Mesothelial cell of epicardium (in vitro differentiated cells): ENCODE results near the gene RAB1A. TPM values are rescaled to one million over a fixed set of nuclear protein-coding genes. Genes with fewer than 3 reads are reported as not detected.

Experiments used
- DNase-seq, 2 experiments: peaks; one replicate each; pipeline ENCODE4 v3.0.0; 2021; ENCODE audit warnings: low spot score in 2 of 2; ENCODE audit not compliant: unreplicated experiment in 2 of 2
- H3K27ac Mint-ChIP-seq: 2 replicates; pipeline ENCODE4 v1.8.0; 2021; ENCODE audit warnings: mixed read lengths
- H3K27me3 Mint-ChIP-seq: 2 replicates; pipeline ENCODE4 v1.8.0; 2021; ENCODE audit warnings: low read depth, mixed read lengths
- H3K36me3 Mint-ChIP-seq: 2 replicates; pipeline ENCODE4 v1.8.0; 2021; ENCODE audit warnings: mixed read lengths
- H3K4me1 Mint-ChIP-seq: 2 replicates; pipeline ENCODE4 v1.8.0; 2021; ENCODE audit warnings: mixed read lengths
- H3K4me3 Mint-ChIP-seq: 2 replicates; pipeline ENCODE4 v1.8.0; 2021; ENCODE audit warnings: mild to moderate bottlenecking, moderate library complexity, mixed read lengths
- H3K9me3 Mint-ChIP-seq: 2 replicates; pipeline ENCODE4 v1.8.0; 2021; ENCODE audit warnings: mixed read lengths
- total RNA-seq: library from RNA; stranded (reverse); gene quantifications from 3 replicates; pipeline ENCODE4 v1.2.1, GENCODE V29; 2021
- TF ChIP-seq, protein P1 (sequence below): fragments of 200-600 bp; sonication (generic); IDR thresholded peaks from one replicate; pipeline ENCODE4 v1.5.0; 2021; ENCODE audit warnings: antibody characterized with exemption; ENCODE audit not compliant: unreplicated experiment

RAB1A gene
- total RNA-seq, 1 donor from 2014 or later = 126 TPM

- no peak for DNase-seq
- Mint-ChIP-seq H3K4me3 (no peak overlapping the region), H3K27me3 (no peaks in the 10 kb centered on the region), H3K36me3 (peaks cover 5% of the 10 kb centered on the region), H3K4me1 (peaks cover 4% of the 10 kb centered on the region), H3K27ac (no peak overlapping the region), H3K9me3 (peaks cover 3% of the 10 kb centered on the region)
- TF ChIP-seq, protein P1, sequence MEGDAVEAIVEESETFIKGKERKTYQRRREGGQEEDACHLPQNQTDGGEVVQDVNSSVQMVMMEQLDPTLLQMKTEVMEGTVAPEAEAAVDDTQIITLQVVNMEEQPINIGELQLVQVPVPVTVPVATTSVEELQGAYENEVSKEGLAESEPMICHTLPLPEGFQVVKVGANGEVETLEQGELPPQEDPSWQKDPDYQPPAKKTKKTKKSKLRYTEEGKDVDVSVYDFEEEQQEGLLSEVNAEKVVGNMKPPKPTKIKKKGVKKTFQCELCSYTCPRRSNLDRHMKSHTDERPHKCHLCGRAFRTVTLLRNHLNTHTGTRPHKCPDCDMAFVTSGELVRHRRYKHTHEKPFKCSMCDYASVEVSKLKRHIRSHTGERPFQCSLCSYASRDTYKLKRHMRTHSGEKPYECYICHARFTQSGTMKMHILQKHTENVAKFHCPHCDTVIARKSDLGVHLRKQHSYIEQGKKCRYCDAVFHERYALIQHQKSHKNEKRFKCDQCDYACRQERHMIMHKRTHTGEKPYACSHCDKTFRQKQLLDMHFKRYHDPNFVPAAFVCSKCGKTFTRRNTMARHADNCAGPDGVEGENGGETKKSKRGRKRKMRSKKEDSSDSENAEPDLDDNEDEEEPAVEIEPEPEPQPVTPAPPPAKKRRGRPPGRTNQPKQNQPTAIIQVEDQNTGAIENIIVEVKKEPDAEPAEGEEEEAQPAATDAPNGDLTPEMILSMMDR = no peak
Observed at GRCh38 chr2:65116645-65117044, 13.3 kb downstream of the RAB1A start.

DNA sequence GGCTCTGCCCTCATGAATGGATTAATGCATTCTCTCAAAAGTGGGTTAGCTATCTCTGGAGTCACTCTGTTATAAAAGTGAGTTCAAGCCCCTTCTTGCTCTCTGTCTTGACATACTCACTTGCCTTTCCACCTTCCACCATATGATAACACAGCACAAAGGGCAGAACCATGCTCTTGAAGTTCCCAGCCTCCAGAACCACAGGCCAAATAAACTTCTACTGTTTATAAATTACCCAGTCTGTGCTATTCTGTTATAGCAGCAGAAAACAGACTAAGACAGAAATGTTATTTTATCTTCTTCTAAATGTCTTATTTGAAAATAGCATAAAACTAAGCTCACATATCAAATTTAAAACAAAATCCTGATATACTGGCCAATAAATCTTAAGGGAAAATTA lies 15.0 kb downstream of the RAB1A start:
- Mint-ChIP-seq H3K4me3 (no peak overlapping the region), H3K4me1 (peaks cover 1% of the 10 kb centered on the region), H3K27ac (no peak overlapping the region)

DNA sequence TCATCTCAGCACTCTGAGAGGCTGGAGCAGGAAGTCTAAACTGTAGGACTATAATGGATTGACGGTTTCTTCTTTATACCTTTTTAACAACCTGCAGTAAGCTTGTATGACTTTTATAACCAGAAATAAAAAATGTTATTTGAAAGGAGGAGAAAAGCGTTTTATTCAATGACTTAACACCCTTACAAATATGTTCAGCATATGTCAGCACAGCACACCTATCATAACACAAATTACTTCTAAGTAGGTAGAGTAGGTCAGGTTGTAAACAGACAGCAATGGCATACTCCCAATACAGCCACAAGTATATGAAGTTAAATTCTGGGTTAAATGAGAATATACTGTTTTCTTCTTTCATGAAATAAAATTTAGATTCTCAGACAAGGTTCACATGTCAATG lies 16.1 kb downstream of the RAB1A start:
- Mint-ChIP-seq H3K4me3 (no peak overlapping the region), H3K4me1 (peaks cover 1% of the 10 kb centered on the region), H3K36me3 (peaks cover 7% of the 10 kb centered on the region), H3K9me3 (peaks cover 3% of the 10 kb centered on the region), H3K27me3 (no peaks in the 10 kb centered on the region), H3K27ac (no peak overlapping the region)
- TF ChIP-seq, protein P1 = no peak
- DNase-seq = no peak

More for the DNA sequence above, 15.0 kb downstream of the RAB1A start:
- TF ChIP-seq, protein P1 = no peak
- Mint-ChIP-seq H3K36me3 (peaks cover 7% of the 10 kb centered on the region), H3K9me3 (peaks cover 3% of the 10 kb centered on the region), H3K27me3 (no peaks in the 10 kb centered on the region)
- DNase-seq = no peak

- Mint-ChIP-seq H3K4me1 (peaks cover 1% of the 10 kb centered on the region), H3K36me3 (peaks cover 7% of the 10 kb centered on the region), H3K4me3 (no peak overlapping the region), H3K27ac (no peak overlapping the region), H3K27me3 (no peaks in the 10 kb centered on the region), H3K9me3 (peaks cover 3% of the 10 kb centered on the region)
- DNase-seq = no peak
- TF ChIP-seq, protein P1 = no peak
Observed at GRCh38 chr2:65113229-65113628, 16.7 kb downstream of the RAB1A start.

DNA sequence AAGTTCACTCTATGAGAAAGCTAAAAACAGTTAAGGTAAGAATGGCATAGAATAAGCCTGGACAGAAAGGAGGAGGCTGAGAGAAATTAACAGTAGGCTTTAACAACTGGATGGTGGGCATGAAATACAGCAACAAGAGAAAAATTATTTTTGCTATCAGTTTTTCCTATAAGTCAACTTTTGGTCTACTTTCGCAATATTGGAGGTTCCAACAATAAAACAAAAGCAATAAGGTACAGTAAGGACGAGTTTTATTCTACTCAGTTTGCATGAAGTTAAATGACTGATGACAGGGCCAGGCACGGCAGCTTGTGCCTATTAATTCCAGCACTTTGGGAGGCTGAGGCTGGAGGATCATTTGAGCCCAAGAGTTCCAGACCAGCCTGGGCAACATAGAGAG lies 17.3 kb downstream of the RAB1A start:
- no peak overlapping the region for H3K4me3 Mint-ChIP-seq
- H3K9me3 Mint-ChIP-seq = peaks cover 3% of the 10 kb centered on the region
- H3K36me3 Mint-ChIP-seq = peaks cover 9% of the 10 kb centered on the region
- H3K27me3 Mint-ChIP-seq = no peaks in the 10 kb centered on the region
- no peak for DNase-seq
- H3K4me1 Mint-ChIP-seq = peaks cover 1% of the 10 kb centered on the region
- peak overlapping the region; percentile 25 for H3K27ac Mint-ChIP-seq
- TF ChIP-seq, protein P1 = no peak

- Mint-ChIP-seq H3K36me3 (peaks cover 12% of the 10 kb centered on the region), H3K9me3 (no peaks in the 10 kb centered on the region), H3K4me3 (no peak overlapping the region), H3K27ac (no peak overlapping the region), H3K27me3 (no peaks in the 10 kb centered on the region), H3K4me1 (no peaks in the 10 kb centered on the region)
- DNase-seq = no peak
- TF ChIP-seq, protein P1 = no peak
Observed at GRCh38 chr2:65108780-65109179, 21.1 kb downstream of the RAB1A start.
